Measurements from ENCODE around the gene MOB1A. TPM values are rescaled to one million over a fixed set of nuclear protein-coding genes. Genes with fewer than 3 reads are reported as not detected.

The MOB1A gene
- total RNA-seq, 2 donors from 2014 or later = 138 to 183 TPM

DNA sequence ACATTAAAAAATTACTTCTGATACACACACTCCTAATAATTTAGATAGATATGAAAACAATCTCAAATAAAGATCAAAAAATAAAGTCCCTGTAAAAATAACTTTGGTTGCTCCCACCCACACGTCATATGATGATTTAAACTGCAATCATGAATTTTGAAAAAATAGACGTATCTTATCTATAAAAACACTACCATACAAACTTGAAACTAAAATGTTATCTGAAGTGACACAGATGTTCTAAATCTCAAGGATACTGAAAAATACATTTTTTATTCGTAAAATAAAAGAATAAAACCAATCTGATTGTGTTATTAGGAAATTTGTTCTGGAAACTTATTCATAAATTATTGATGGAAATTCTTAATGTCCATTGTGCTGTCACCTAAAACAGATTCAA, 22.8 kb downstream of the MOB1A start:
- no peak for DNase-seq
- Mint-ChIP-seq H3K36me3 (ENCODE audit: low read depth) (peaks cover 3% of the 10 kb centered on the region), H3K4me3 (no peak overlapping the region), H3K4me1 (peaks cover 4% of the 10 kb centered on the region), H3K27me3 (no peaks in the 10 kb centered on the region), H3K27ac (no peak overlapping the region)
- no peak for ATAC-seq
- no peaks in the 10 kb centered on the region for H3K9me3 ChIP-seq (ENCODE audit: control insufficient read depth, low read length, poor library complexity, severe bottlenecking)

DNA sequence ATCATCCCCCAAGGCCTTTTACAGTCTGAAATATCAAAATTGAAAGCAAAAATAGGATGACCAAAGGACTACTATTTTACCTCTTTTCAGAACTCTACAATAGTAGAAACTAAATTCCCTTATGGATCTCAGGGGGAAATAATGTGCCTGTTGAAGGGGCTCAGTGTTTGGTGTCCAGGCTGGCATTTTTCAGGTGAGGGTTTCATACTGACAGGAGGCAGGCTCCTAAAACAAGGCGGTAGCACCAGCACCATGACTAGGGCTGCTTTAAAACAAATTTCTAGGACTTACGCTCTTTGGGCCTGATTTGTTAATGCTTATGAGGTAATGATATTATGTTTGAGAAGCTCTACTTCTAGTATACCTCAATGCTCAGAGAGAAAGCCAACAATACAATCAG, 25.7 kb downstream of the MOB1A start:
- Mint-ChIP-seq H3K27ac (peak overlapping the region; percentile 41), H3K36me3 (ENCODE audit: low read depth) (peaks cover 3% of the 10 kb centered on the region), H3K4me1 (peaks cover 4% of the 10 kb centered on the region), H3K4me3 (no peak overlapping the region), H3K27me3 (no peaks in the 10 kb centered on the region)
- no peak for ATAC-seq
- H3K9me3 ChIP-seq (ENCODE audit: control insufficient read depth, low read length, poor library complexity, severe bottlenecking) = no peaks in the 10 kb centered on the region
- DNase-seq = no peak

DNA sequence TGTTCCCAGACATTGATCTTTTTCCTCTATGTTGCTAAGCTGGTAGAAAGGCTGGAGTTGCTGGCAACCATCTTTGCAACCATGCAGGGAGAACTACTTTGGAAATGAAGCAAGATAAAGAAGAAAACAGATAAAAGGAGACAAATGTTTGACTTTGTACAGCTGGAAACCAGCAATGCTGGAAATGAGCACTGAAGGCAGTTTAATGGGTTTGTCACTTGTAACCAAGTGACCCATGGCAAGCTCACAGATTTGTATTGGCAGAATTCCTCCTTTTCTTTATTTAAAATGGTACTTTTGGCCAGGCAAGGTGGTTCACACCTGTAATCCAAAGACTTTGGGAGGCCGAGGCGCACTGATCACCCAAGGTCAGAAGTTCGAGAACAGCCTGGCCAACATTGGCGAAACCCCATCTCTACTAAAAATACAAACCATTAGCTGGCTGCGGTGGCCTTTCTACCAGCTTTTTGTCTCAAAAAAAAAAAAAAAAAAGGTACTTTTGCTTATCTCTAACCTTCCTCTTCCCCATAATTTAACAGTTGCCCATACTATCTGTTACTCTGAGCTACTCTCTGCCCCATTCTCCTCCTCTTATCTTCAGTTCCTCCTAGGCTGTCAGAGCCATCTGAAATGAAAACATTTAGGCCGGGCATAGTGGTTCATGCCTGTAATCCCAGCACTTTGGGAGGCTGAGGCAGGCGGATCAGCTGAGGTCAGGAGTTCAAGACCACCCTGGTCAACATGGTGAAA, 28.9 kb downstream of the MOB1A start:
- H3K4me3 Mint-ChIP-seq = peak overlapping the region; percentile 19

DNA sequence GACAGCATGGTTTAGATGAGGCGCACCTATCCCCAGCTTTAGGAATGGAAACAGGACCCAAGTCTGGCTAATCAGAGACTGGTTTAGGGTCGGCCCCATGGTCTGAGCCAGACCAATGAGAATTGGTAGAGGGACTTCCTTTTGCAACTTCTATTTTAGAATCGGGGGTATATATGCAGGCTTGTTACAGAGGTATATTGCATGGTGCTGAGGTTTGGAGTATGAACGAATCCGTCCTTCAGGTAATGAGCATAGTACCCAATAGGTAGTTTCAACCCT, 29.5 kb downstream of the MOB1A start:
- H3K36me3 Mint-ChIP-seq (ENCODE audit: low read depth) = peaks cover 3% of the 10 kb centered on the region
- no peaks in the 10 kb centered on the region for H3K9me3 ChIP-seq (ENCODE audit: control insufficient read depth, low read length, poor library complexity, severe bottlenecking)
- H3K4me1 Mint-ChIP-seq = peaks cover 7% of the 10 kb centered on the region
- H3K27me3 Mint-ChIP-seq = no peaks in the 10 kb centered on the region
- H3K4me3 Mint-ChIP-seq = no peak overlapping the region
- H3K27ac Mint-ChIP-seq = no peak overlapping the region
- no peak for DNase-seq
- no peak for ATAC-seq

More for the DNA sequence above, 28.9 kb downstream of the MOB1A start:
- Mint-ChIP-seq H3K4me1 (peaks cover 7% of the 10 kb centered on the region), H3K36me3 (ENCODE audit: low read depth) (peaks cover 3% of the 10 kb centered on the region), H3K27me3 (no peaks in the 10 kb centered on the region), H3K27ac (peak overlapping the region; percentile 68)
- ATAC-seq = no peak
- no peaks in the 10 kb centered on the region for H3K9me3 ChIP-seq (ENCODE audit: control insufficient read depth, low read length, poor library complexity, severe bottlenecking)
- DNase-seq = no peak

DNA sequence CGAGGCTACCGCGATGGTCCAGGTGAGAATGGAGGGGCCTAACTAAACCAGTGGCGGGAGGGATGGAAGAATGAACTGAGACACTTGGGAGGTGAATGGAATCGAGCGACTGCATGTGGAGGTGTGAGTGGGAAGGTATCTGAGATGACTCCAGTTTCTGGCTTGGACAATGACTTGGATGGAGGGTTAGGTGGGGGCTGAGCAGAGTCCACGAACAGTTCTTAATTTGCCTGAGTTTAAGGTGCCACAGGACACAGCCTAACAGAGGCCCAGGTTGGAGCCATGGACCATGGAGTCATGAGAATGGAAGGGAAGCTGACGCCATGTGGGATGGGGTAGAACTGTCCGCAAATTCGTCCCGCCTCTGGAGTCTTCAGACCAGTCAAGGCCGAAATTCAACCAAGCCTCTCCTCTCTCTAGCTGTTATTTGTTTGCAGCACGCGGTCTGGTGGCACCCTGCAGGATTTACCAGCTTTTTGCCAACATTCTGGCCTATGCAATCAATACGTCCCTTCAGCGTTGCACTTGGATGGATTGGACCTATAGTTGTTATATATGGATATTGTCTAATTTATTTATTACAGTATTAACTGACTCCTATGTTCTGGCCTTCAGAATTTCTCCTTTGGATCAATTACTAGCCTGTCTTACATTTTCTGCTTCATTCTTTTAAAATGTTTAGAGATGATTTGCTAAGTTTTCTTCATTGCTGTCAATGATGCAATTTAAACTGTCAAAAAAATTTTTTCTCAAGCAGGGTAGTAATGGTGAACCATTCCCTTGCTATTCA, 30.0 kb downstream of the MOB1A start:
- ATAC-seq (no peak), DNase-seq (no peak)
- H3K9me3 ChIP-seq (ENCODE audit: control insufficient read depth, low read length, poor library complexity, severe bottlenecking) = no peaks in the 10 kb centered on the region
- Mint-ChIP-seq H3K4me1 (peaks cover 6% of the 10 kb centered on the region), H3K36me3 (ENCODE audit: low read depth) (peaks cover 2% of the 10 kb centered on the region), H3K27ac (no peak overlapping the region), H3K27me3 (no peaks in the 10 kb centered on the region), H3K4me3 (no peak overlapping the region)

DNA sequence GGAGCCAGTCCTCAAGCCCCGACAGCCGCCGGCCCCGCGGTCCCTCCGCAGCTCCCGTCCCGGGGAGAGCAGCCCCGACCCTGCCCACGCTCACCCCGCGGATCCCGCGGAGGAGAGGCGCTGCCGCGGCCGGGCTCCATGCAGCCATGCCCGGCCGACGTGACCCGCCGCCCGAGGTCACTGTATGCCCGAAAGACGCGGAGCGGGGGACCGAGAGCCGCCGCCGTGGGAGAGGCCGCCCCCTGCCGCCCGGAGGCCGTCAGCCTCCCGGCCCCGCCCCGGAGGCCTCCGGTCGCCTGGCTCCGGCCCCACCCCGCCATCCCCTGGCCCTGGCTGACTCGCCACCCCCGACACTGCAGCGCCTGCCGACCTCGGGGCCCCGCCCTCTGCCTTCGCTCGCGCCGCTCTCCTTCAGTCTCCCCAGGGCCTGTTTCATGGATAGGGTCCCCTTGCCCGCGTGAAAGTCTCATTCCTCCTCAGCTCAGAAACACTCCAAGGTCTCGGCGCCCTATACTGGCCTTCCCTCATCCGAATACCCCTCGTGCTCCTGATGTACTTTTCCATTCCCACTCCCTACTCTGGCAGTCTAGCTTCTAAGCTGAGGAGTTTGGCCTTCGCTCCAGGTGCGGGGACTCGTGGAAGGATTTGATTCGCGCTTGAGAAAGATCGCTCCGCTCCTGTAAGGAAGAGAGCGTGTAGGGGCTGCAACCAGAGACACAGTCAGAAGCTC, 30.8 kb downstream of the MOB1A start, which contains the start of gene BOLA3:
BOLA3 (minus strand) TSS at position 186 of the 730 bp plus-strand sequence; CDS start at position 148, 38 bp downstream.
- H3K4me3 Mint-ChIP-seq = no peak within 1 kb of the TSS
- no peaks in the 10 kb centered on the region for H3K36me3 Mint-ChIP-seq (ENCODE audit: low read depth)
- H3K27me3 Mint-ChIP-seq = no peaks in the 10 kb centered on the region
- no peak within 1 kb of the TSS for H3K27ac Mint-ChIP-seq
- DNase-seq (peak; percentile 72 to 77 (median 73)), ATAC-seq (peak; percentile 93)
- no peaks in the 10 kb centered on the region for H3K9me3 ChIP-seq (ENCODE audit: control insufficient read depth, low read length, poor library complexity, severe bottlenecking)
- peaks cover 4% of the 10 kb centered on the region for H3K4me1 Mint-ChIP-seq

DNA sequence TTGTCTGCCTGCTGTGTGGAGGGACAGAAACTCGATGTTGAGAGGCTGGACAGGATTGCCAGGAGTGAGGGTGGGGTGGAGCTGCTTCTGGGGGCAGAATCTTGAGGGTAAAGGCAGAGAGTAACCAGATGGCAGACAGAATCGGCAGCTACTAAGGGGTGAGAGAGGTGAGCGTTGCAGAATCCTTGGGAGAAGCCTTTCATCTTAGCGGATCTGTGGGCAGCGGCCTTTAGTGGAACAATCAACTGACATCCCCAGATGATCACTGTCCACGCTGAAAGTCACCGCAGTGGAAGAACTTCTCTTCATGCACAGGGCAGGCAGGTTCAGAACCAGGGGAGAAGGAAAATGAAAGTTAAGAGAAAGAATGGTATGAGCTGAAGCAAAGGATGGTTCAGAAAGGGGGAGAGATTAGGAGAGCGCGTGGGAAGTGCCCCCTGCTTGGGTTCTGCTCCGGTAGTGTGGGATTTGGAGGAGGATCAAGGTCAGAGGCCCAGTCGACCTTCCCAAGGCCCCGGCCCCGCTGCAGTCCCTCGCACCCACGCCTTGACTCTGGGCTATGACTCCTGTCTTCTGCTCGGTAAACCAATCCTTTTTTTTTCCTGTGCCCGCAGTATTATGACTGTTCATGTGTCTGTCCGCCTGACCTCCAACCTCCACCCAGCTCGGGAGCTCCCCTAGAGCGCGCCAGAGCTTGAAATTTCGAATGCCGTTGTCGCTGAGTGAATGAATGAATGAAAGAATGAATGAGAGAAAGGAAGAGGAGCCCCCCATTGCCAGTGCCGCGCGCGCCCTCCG, 31.6 kb downstream of the MOB1A start:
- Mint-ChIP-seq H3K27me3 (no peaks in the 10 kb centered on the region), H3K27ac (no peak overlapping the region), H3K36me3 (ENCODE audit: low read depth) (no peaks in the 10 kb centered on the region), H3K4me1 (peaks cover 9% of the 10 kb centered on the region), H3K4me3 (no peak overlapping the region)
- no peaks in the 10 kb centered on the region for H3K9me3 ChIP-seq (ENCODE audit: control insufficient read depth, low read length, poor library complexity, severe bottlenecking)
- DNase-seq (no peak), ATAC-seq (peak; percentile 53)

DNA sequence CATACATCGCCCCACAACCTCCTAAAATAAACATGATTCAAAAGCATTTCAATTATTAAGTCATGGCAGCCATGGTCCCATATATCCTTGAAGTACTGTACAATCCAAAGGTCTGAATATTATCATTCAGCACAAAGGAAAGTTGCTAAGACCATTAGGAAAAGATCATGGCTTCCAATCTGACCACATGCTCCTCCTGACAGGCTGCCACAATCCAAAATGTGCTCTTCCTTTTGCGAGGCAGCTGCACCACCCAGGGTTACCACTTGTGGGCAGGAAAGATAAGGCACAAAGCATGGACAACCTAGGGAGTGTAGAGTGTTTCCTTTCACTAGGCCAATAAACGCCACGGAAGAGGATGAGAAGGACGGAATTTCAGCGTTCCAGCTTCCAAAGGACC, 36.3 kb downstream of the MOB1A start:
- Mint-ChIP-seq H3K4me1 (peaks cover 14% of the 10 kb centered on the region), H3K27me3 (no peaks in the 10 kb centered on the region), H3K36me3 (ENCODE audit: low read depth) (no peaks in the 10 kb centered on the region), H3K27ac (no peak overlapping the region), H3K4me3 (no peak overlapping the region)
- no peaks in the 10 kb centered on the region for H3K9me3 ChIP-seq (ENCODE audit: control insufficient read depth, low read length, poor library complexity, severe bottlenecking)
- DNase-seq (no peak), ATAC-seq (no peak)

DNA sequence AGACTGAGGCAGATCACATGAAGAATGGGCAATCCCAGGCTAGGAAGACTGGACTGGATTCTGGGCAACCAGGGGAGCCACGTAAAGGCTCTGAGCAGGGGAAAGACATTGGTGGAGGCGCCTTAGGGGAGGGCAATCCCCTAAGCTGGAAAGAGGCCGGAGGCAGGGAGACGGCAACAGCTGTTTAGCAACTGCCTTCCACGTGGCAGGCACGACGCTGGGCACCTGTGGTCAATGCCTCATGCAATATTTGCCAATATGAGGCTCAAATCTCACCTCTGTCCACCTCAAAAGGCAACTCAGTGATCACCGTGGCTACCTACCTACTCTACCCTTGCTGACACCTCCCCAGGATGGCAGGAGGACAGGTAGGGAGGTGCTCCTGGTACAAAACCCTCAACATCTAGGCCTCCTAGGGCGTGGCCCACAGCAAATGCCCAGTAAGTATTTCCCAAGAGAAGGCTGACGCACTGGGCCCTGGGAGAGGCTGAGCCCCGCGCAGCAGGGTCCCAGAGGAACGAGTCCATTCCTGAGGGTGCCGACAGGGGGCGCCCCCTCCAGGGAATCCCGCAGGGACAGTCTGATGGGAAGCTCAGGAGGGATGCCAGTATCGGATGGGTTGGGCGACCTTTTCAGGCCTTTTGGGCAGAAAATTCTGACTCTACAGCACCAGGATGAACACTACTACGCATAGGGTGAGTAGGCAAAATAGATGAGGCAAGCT, 39.9 kb downstream of the MOB1A start:
- H3K36me3 Mint-ChIP-seq (ENCODE audit: low read depth) = peaks cover 3% of the 10 kb centered on the region
- ATAC-seq (no peak), DNase-seq (no peak)
- H3K4me1 Mint-ChIP-seq = peaks cover 10% of the 10 kb centered on the region
- H3K27me3 Mint-ChIP-seq = no peaks in the 10 kb centered on the region
- no peak overlapping the region for H3K27ac Mint-ChIP-seq
- H3K9me3 ChIP-seq (ENCODE audit: control insufficient read depth, low read length, poor library complexity, severe bottlenecking) = no peaks in the 10 kb centered on the region
- no peak overlapping the region for H3K4me3 Mint-ChIP-seq

DNA sequence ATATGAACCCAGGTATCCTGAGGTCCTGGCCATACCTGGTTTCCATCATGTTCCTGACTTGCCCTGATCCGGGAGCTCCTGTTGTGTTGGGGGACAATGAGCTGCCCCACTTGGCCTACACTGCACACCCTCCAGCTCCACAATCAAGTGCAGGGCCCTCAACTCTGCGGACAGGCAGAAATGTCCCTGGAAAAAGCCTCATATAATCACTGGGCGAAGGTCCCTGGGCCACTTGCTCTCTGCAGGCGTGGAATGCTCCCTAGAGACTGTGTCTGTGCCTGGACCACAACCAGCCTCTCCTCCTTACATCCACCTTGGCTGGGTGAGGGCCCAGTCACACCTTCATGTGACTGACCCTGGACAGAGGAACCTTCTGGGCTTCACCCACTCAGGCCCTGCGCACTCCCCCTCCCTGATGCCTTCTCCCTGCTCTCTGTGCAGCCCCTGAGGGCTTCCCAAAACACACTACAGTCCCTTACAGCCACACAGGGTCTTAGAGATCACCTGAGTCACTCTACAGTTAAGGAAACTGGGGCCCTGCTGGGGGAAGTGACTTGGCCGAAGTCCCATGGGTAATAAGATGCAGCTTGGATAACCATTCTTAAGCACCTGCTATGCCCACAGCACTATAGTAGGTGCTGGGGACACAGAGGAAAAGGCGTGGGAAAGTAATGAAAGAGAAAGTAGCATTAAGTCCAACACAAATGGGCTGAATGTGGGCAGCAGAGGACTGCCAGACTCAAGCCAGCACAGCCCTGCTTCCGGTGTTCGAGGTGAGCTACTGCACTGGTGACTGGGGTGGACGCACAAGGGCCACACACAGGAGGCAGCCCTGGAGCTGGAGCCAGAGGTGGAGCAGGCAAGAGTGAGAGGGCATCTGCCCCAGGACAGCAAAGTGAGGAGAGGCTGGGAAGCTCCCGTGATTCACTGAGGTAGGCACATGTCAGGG, 40.8 kb downstream of the MOB1A start:
- H3K27me3 Mint-ChIP-seq = no peaks in the 10 kb centered on the region
- H3K4me3 Mint-ChIP-seq = peak overlapping the region; percentile 25
- H3K9me3 ChIP-seq (ENCODE audit: control insufficient read depth, low read length, poor library complexity, severe bottlenecking) = no peaks in the 10 kb centered on the region
- H3K36me3 Mint-ChIP-seq (ENCODE audit: low read depth) = peaks cover 3% of the 10 kb centered on the region
- no peak for ATAC-seq
- H3K27ac Mint-ChIP-seq = no peak overlapping the region
- no peak for DNase-seq
- H3K4me1 Mint-ChIP-seq = peaks cover 10% of the 10 kb centered on the region

DNA sequence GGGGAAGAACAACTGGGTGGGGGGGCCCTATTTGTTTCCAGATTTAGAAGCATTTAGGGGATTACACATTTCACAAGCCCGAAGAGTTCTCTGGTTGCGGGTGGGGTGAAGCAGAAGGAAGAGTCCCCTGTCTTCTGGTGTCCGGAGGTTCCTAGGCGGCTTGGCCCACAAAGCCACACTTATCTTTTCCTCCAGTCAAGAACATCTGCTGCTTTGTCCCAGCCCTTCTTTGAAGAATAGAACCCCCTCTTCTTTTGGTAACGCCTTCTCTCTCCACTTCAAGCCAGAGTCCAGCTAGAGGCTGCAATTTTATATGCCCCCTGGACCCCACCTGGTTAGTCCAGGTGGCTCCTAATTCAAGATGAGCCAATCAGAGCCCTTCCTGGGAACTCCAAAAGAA, 46.8 kb downstream of the MOB1A start:
- Mint-ChIP-seq H3K27ac (no peak overlapping the region), H3K4me3 (no peak overlapping the region), H3K4me1 (no peaks in the 10 kb centered on the region), H3K27me3 (peaks cover 6% of the 10 kb centered on the region), H3K36me3 (ENCODE audit: low read depth) (peaks cover 3% of the 10 kb centered on the region)
- ATAC-seq (no peak), DNase-seq (no peak)
- no peaks in the 10 kb centered on the region for H3K9me3 ChIP-seq (ENCODE audit: control insufficient read depth, low read length, poor library complexity, severe bottlenecking)
